Kidney (tissue), 14 donors: Measurements from ENCODE around the gene TMEM131L. TPM values are rescaled to one million over a fixed set of nuclear protein-coding genes. Genes with fewer than 3 reads are reported as not detected.
A peak's percentile ranks its signal among the peaks of the same experiment; 100 is the strongest.
"Not testable (repeated sequence)": the region's sequence is repeated elsewhere in the genome, so short reads cannot be mapped to it uniquely, and the experiment has no call there.

Experiments used
- DNase-seq, 5 donors: peaks; one replicate each; pipeline ENCODE4 v3.0.0-alpha.2; 2013 to 2020
- FAIRE-seq: peaks from 2 replicates; lab custom pipeline; 2012; peaks lifted over from hg19 to GRCh38; lab: Jason Lieb, UNC
- H3K27ac ChIP-seq, 2 donors: one replicate each; pipeline ENCODE4 v1.7.0; 2013; ENCODE audit warnings: low read depth in 2 of 2, low read length in 2 of 2, inconsistent platforms in 1 of 2
- H3K27me3 ChIP-seq: one replicate; pipeline ENCODE4 v1.7.1; 2013; ENCODE audit warnings: low read length, inconsistent platforms; ENCODE audit not compliant: control insufficient read depth, insufficient read depth
- H3K36me3 ChIP-seq, 3 donors: one replicate each; pipeline versions ENCODE4 v1.7.0 to v1.7.1; 2013; ENCODE audit warnings: low read length in 3 of 3, control low read depth in 1 of 3, inconsistent platforms in 1 of 3; ENCODE audit not compliant: insufficient read depth in 3 of 3, control insufficient read depth in 2 of 3
- H3K4me1 ChIP-seq, 3 donors: one replicate each; pipeline versions ENCODE4 v1.7.0 to v1.7.1; 2013; ENCODE audit warnings: low read length in 3 of 3, inconsistent platforms in 1 of 3, low read depth in 1 of 3; ENCODE audit not compliant: control insufficient read depth in 2 of 3, insufficient read depth in 2 of 3
- H3K4me3 ChIP-seq, 3 donors: one replicate each; pipeline versions ENCODE4 v1.7.0 to v1.8.1; 2013; ENCODE audit warnings: low read length in 3 of 3, control low read depth in 1 of 3, inconsistent platforms in 1 of 3
- H3K9ac ChIP-seq, 3 donors: one replicate each; pipeline versions ENCODE4 v1.7.0 to v1.7.1; 2013; ENCODE audit warnings: low read length in 3 of 3, control low read depth in 1 of 3, inconsistent platforms in 1 of 3
- H3K9me3 ChIP-seq, 3 donors: one replicate each; pipeline versions ENCODE4 v1.7.0 to v1.7.1; 2013; ENCODE audit warnings: low read length in 3 of 3, control low read depth in 1 of 3, inconsistent platforms in 1 of 3; ENCODE audit not compliant: control insufficient read depth in 2 of 3, insufficient read depth in 1 of 3
- CTCF ChIP-seq: IDR thresholded peaks from 3 replicates; pipeline ENCODE4 v1.5.1; 2012; ENCODE audit warnings: mild to moderate bottlenecking, moderate library complexity, borderline replicate concordance; ENCODE audit not compliant: insufficient read depth; ENCODE audit errors: extremely low read depth
- intact Hi-C: fragments of 100-400 bp; cut with DNase I; formaldehyde crosslinking; loops from one replicate; pipeline ENCODE4 v1.11.1; 2022
- polyA plus RNA-seq: library from polyadenylated mRNA; stranded (reverse); fragments of 350-450 nt; fragmentation: Illumina TruSeq; extraction: RNeasy Lipid Tissue Mini Kit (QIAGEN cat#74804); gene quantifications from one replicate; pipeline ENCODE4 v1.2.3, GENCODE V29; 2014; ENCODE audit warnings: low read depth, low replicate concordance; ENCODE audit not compliant: insufficient read depth
- total RNA-seq: library from RNA; stranded (reverse); fragmentation: NEBNext Ultra II Directional; extraction: Animal tissue kit (Norgen Biotek cat#: 25700); gene quantifications from one replicate; pipeline ENCODE4 v1.2.1, GENCODE V29; 2021
- donor health status: control.
- donor health status: control.
- donor health status: control.
- donor health status: control.
- donor health status: control.
- donor health status: DM: yes; HTN: yes; CAD: no.
- donor health status: Normal renal cell carcinoma (clear cell type).

The TMEM131L gene
- total and polyA plus RNA-seq, 2 donors from 2014 or later, result 3.0 to 17.0 TPM

GRCh38 chr4:153449338-153449737 is 16.8 kb upstream of the TMEM131L start:
- no peak overlapping the region for H3K27ac ChIP-seq
- no peak for FAIRE-seq
- no peak for TF ChIP-seq CTCF
- intact Hi-C loops, result no loop called here
- H3K27me3 ChIP-seq, result no peaks in the 10 kb centered on the region
- DNase-seq, result no peak
- H3K9ac ChIP-seq, result no peak overlapping the region
- H3K4me3 ChIP-seq, result no peak overlapping the region
- H3K4me1 ChIP-seq, result peaks cover 0 to 5% (median 0%) of the 10 kb centered on the region in 3 donors
- H3K9me3 ChIP-seq, result no peaks in the 10 kb centered on the region
- H3K36me3 ChIP-seq, result no peaks in the 10 kb centered on the region

- FAIRE-seq, result no peak
- Histone ChIP-seq H3K4me1 (peaks cover 0 to 5% (median 0%) of the 10 kb centered on the region in 3 donors), H3K27me3 (no peaks in the 10 kb centered on the region), H3K27ac (no peak overlapping the region), H3K36me3 (no peaks in the 10 kb centered on the region), H3K9me3 (no peaks in the 10 kb centered on the region), H3K9ac (no peak overlapping the region), H3K4me3 (no peak overlapping the region)
- intact Hi-C loops, result no loop called here
- no peak for TF ChIP-seq CTCF
- DNase-seq, result no peak
Observed at GRCh38 chr4:153450544-153450917, 15.6 kb upstream of the TMEM131L start.

GRCh38 chr4:153451145-153451544 is 15.0 kb upstream of the TMEM131L start:
- H3K36me3 ChIP-seq, H3K27me3 ChIP-seq, H3K4me3 ChIP-seq, H3K9me3 ChIP-seq, intact Hi-C loops, DNase-seq, H3K9ac ChIP-seq, FAIRE-seq, H3K27ac ChIP-seq, H3K4me1 ChIP-seq: not testable (repeated sequence)

GRCh38 chr4:153451911-153452657 is 14.1 kb upstream of the TMEM131L start:
- no peak overlapping the region for H3K27ac ChIP-seq

More at GRCh38 chr4:153451911-153452657, 14.1 kb upstream of the TMEM131L start:
- Histone ChIP-seq H3K4me3 (no peak overlapping the region), H3K36me3 (no peaks in the 10 kb centered on the region), H3K27me3 (no peaks in the 10 kb centered on the region), H3K4me1 (peaks cover 0 to 5% (median 0%) of the 10 kb centered on the region in 3 donors), H3K9ac (no peak overlapping the region), H3K9me3 (no peaks in the 10 kb centered on the region)
- no peak for FAIRE-seq
- TF ChIP-seq CTCF, result no peak
- peak in 2 of 5 donors; percentile 17 to 18 for DNase-seq
- intact Hi-C loops, result no loop called here
